ENCODE results near the gene DMXL1.

Gene DMXL1

DNA sequence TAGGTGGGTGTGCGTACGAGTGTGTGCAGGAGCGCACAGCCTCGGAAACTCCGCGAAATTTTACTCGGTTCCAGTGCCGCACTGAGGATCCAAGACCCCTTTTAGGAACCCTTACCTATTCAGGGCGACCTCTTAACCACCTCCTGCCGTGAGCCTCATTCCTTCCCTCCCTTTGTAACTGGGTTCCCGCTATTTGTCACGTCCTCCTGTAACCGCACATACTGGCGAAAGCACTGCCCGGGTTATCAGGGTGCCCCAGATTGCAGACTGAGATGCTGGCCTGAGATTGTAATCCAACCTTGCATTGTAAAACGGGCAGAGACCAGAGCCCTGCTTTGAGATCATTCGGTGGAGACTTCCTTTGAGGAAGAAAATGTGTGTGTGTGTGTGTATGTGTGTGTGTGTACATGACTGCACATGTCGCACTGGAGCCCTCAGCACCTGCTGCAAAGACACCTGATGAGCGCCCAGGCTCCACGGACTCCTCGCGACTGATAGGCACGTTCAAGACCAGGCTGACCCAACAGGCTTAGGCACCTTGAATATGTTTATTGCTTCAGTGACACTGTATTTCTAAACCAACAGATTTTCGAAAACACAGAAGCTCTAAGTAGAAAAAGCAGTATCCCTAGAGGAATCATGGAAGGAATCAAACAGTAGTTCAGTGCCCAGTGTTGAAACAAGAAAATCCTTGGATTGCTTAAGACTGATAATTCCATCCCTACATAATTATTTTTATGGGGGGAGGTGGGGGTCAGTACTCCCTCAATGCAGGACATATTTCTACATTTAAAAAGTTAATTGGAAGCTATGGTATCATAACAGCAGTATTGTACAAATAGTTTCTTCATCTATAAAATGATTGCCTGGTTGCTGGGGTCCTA lies 198.4 kb downstream of the DMXL1 start:
- DNase-seq (ENCODE audit: low read depth): peak; percentile 36

DNA sequence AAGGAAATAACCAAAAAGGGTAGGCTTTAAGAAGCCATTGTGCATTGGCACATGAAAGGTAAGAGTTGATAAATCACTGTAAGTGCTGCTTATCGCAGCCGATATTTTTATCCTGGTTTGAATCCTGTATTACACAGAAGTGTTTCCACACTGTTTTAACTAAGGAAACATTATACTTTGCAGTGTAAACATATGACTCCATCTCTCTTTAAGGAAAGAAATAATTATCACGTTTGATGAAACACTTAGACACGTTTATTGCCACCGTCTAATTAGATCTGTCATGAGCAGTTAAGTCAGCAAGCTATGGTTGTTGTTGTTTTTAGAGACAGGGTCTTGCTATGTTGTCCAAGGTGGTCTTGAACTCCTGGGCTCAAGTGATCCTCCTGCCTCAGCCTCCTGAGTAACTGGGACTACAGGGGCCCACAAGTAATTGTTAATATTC lies 199.3 kb downstream of the DMXL1 start:
- DNase-seq (ENCODE audit: low read depth): no peak

DNA sequence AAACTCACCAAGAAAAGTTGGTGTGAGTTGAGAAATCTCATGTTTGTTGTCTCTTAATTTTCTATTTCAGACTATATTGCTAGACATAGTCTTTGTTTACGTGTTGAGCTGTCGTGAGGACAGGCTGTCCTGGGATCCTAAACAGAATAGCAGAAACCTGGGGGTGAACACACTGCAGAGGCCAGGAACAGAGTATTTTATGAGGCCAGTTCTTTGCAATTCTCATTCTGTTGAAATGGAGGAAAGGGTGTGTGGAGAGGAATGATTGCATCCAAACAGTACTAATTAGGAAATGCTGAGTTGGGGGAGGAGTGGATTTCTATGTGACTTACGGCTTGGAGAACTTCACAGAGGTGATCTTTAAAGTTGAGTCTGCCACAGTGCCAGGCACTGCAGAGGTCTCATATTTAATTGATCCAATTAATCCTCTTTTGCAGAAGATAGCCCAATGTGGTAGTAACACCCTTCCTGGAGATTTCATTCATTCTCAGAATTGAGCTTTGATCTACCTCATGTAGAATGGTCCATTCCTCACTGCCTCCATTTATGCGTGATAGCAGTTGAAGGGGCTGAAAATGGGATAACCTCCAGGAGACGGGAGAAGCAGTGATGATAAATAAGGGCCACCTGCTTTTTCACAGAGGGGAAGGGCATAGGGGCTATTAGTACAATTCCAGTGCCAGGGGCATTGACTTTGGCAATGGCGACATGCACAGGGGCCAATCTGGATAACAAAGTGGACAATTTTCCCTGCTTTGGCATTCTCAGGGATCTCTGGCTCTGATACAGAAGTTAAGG lies 200.3 kb downstream of the DMXL1 start:
- DNase-seq (ENCODE audit: low read depth): no peak

DNA sequence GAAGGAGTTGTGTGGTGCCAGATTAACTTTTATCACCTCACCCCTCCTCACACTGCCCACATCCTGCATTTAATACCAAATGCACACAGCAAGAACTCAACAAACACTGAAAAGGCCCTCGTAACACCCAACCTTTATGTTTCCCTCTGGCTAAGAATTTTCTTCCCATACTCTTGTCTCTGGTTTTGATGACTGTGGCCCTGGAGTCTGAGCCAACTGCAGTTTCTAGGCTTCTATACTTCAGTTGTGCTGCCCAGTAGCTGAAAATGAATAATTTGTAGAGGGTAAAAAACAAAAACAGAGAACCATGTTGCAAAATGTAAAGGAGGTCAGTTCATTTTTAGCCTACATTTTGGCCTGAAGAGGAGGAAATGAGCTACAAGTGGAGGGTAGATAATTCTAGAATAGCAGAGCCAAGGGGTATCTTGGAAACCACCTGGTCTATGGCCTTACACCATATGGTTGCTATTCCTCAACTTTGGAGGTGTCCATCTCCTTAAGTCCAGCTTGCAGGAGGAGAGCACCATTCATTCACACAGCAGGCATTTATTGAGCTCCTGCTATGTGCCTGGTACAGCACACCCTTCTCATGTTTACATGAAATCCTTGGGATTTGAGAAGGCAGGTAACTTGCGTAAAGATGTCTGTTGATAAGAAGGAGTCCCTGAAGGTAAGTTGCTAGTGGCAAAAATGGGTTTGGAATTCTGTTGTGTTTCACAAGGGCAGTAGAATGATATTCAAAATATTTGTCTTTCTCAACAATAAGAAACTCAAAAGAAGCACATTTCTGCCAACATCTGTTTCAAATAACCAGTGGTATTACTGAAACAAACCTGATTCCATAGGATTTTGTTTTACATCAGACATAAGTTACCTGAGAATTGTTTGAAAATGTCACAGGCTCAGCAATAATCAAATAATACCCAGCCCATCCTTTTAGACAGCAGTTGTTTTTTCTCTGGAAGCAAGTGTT lies 201.2 kb downstream of the DMXL1 start:
- no peak for DNase-seq (ENCODE audit: low read depth)

DNA sequence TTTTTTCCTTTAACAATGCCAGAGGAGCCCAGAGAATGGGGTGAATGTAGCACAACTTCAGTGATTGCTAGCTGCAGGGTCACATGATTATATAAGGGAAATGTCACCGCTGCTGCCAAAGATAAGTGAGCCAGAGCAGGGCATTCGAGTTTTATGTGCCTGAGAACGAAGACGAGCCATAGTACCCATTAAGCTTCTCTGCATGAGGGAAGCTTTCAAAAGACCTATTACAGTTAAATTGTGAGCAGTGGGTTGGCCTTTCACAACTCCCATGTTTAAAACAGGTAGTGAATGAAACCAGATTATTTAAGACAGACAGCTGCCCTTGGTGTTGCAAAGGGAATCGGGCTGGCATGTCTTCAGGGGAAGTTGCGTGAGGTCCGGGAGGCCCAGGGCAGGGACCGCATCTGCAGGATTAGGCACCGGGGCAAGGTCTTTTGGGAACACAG lies 202.5 kb downstream of the DMXL1 start:
- no peak for DNase-seq (ENCODE audit: low read depth)

DNA sequence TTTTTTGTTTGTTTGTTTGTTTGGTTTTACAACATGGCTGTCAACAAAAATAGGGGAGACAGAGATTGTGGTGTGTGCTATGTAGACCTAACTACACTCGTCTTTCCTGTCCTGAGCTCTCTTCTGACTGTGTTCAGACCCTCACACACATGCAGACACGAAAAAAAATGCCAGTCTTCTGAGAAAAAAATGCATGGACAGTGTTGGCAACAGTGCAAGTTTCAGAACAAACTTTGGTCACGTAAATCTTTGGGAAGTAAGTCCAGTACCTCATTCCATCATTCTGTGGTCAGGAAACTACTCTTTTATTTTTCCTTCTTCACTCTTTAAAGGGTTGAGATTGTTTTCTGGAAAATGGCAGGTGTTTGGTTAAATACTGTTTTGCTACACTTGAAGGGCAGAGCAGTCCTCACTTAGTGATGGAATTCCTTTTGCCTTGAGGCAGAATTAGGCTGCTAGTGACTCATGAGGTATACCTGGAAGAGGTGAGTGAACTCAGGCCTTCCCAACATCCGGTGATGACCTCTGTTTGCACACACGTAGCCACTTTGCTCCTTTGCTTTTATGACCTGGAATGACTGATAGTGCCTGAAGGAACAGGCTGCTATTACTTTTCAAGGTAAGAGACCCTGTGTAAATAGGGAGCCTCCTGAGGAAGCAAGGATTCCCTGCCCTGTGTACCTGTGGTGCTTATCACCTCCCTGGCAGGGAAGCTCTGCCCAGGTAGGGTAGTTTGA lies 203.3 kb downstream of the DMXL1 start:
- peak; percentile 62 for DNase-seq (ENCODE audit: low read depth)

DNA sequence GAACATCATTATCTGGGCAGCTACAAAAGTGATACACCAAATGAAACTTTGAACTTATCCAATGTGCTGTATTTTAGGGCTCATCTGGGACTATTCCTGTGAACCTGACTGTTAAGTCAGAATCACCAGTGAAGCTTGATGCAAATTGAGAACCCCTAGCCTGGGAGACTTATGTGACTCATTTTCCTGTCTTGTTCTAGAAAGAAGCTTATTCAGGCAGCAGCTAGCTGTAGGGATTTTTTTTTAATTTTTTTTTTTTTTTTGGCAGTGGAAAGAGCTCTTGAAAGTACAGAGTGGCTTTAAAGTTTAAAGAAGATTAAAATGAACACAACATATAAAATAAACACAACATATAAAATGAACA lies 203.9 kb downstream of the DMXL1 start:
- DNase-seq (ENCODE audit: low read depth): peak; percentile 80

DNA sequence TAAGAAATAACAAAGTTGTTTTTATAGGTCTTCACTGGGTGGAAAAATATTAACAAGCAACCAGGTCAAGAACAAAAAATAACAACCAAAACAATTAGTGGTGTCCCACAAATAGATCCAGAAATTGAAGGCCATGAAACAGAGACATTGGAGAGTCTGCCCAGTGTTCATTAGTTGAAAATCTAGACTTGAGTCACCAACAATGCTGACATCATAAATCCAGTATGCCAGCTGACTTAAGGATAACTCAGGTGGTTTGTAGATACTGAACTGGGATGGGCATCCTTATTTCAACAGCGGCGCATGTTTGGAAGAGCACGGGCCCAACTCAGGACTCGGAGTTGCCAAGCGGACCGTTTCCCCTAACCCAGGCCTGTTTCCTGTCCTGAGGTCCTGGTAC lies 204.3 kb downstream of the DMXL1 start:
- DNase-seq (ENCODE audit: low read depth): peak; percentile 50

DNA sequence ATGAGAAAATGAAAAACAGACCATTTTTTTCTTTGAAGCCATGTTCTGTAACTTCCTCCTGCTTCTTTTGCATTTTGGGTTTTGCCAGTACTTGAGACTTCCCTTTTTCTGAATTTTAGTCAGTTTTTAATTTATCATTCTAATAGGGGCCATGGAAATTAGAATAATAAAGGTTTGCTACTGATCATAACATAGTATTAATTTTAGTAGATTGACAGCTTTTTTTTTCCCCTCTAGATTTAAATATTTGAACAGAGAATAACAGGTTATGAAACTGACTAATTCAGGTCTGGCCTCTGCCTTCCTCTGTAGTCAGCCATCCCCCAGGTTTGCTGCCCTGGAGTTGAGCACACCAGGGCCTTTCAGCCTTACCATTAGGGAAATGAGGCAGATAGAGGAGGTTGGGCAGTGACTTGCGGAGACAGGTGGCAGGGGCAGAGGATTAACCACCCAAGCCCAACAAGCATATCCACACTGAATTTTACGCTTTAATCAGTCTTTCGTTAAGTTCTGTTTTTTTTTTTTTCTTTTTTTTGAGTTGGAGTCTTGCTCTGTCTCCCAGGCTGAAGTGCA lies 204.8 kb downstream of the DMXL1 start:
- no peak for DNase-seq (ENCODE audit: low read depth)

DNA sequence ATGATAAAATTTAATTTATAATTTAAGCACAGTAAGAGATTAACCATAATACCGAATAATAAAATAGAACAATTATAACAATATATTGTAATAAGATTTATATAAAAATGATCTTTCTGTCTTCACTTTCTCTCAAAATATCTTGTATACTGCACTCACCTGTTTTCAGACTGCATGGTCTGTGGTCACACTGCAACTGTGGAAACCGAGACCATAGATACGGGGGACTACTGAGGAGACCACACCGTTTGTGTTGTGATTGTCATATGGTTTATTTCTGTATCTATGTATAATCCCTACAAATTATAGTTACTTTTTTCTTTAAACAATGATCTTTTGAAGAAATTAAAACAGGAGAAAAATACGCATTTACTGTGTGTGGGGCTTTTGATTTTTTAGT lies 206.1 kb downstream of the DMXL1 start:
- DNase-seq (ENCODE audit: low read depth): no peak

DNA sequence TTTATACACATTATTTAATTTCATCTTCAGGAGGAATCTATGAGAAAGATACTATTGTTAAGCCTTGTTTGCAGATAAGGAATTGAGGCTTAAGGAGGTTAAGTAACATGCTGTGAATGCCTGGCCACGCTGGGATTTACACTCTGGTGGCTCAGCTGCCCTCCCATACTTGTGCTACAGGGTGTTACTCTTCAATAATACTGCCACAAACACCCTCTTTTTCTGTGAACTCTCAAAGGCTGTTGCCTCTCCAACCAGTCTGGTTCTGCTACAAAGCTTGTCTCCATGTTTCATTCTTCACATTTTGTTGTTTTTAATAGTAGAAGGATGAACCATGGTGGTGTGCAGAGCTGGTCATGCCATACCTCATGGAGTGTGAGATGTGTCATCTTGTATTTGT lies 208.2 kb downstream of the DMXL1 start:
- no peak for DNase-seq (ENCODE audit: low read depth)

DNA sequence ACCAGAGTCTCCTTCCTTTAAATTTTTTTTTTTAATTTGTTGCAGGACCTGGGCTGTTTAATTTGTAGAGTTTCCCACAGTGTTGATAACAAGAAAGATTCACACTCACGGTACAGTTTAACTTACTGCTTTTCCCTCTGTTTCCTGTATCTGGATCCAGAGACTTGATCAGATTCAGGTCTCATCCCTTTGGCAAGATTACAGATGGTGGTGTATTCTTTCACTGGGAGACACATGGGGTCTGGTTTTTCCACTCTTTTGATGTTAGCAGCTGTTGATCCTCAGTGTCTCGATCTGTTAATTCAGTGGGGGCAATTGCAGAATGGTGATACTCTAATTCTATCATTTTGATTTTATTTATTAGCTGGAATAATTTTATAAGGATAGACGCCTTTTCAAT lies 209.5 kb downstream of the DMXL1 start:
- DNase-seq (ENCODE audit: low read depth): no peak

DNA sequence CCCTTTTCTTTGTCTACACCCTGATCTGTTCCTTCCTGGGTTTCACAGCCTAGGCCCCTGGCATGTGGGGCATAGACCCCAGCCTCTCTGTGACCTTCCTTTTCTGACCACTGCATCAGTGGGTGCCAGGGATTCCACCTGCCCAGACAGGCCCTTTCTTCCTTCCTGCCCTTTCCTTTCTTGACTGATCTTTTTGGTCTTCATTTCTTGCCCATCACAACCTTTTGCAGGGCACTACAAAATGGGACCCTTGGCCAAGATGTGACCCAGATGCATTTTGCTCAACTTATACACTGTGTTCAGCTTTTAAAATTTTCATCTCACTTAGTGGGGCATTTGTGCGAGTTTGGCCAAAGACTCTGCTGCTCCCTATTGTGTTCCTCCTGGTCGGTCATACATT lies 211.7 kb downstream of the DMXL1 start:
- no peak for DNase-seq (ENCODE audit: low read depth)

DNA sequence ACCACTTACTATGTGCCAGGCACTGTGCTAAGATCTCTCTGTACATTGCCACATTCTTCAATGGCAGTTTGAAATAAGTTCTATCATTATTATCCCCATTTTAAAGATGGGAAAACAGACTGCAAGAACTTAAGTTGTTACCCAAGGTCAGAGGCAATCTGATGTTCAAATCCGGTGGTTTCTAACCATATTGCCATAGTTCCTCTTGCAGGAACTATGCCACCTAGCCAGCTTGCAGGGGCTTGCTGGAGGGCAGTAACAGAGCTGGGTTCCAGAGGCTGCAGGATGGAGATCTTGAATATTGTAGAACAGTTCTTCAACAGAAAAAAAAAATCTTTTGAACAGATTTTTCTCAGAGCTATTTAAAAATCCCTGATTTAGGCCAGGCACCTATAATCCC lies 213.1 kb downstream of the DMXL1 start:
- DNase-seq (ENCODE audit: low read depth): no peak

DNA sequence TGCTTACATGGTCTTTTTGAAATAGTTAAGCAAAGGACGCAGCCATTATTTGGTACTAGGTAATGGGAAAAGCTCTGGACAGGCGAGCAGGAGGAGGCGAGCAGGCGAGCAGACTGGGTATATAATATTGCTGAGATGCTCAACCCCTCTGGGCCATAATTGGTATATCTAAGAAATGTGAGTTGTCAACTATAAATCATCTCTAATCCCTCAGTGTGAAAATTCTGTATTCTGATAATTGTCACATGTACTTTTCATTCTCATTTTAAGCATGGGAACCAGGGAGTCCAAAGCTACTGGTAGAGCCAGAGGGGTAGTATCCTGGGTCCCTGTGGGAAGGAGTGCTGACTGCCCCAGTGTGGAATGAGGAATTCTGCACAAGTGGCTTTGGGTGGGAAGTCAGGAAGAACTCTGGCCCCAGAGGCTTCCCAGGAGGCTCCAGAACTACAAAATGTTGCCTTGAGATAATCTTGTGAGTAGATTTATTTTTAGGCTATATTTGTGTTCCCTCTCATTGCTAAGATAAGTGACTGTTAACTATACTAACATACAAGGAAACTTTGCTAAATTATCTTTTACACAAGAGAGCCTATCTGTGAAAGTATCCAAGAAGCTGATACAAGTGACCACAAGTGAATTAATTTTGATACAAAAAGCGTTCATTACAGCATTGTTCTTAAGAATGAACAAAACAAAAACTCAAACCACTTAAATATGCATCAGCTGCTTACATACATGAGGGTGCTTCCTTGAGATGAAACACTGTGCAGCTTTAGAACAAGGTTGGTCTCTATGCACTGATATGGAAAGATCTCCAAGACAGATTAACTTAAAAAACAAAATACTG lies 214.4 kb downstream of the DMXL1 start:
- peak; percentile 74 for DNase-seq (ENCODE audit: low read depth)

DNA sequence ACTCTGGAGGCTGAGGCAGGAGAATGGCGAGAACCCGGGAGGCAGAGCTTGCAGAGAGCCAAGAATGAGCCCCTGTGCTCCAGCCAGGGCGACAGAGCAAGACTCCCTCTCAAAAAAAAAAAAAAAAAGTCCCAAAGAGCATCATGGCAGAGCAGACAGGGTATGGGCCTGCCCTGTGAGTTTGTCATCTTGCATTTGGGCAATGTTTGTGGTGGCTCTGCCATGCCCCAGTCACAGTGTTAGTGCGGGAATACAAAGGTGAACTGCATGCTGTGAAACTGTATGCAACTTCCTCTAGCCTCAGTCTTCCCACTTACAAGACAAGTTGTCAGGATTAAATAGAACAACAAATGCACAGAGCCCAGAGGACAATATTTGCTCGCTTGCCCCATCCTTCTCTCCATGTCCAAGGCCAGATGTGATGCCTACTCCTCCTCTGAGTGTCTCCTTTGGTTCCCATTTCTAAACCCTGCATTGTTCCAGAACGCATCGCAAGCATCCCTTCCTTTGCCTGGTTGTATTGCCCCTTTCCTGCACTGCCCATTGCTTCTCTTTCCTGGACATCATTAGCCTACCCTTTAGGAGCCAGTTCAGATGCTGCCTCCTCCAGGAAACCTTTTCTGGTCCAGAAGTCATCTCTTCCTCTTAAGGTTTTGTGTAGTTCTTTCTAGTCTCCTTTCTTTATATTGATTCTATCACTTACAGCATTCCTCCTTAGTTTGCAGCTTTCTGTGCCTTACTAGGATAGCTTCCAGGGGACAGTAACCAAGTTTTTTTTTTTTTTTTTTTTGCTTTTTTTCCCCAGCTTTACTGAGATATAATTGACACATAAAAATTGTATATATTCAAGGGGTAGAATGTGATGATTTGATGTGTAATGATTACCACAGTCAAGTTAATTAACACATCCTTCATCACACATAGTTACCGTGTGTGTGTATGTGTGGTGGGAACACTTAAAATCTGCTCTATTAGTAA lies 215.9 kb downstream of the DMXL1 start:
- DNase-seq (ENCODE audit: low read depth): no peak

DNA sequence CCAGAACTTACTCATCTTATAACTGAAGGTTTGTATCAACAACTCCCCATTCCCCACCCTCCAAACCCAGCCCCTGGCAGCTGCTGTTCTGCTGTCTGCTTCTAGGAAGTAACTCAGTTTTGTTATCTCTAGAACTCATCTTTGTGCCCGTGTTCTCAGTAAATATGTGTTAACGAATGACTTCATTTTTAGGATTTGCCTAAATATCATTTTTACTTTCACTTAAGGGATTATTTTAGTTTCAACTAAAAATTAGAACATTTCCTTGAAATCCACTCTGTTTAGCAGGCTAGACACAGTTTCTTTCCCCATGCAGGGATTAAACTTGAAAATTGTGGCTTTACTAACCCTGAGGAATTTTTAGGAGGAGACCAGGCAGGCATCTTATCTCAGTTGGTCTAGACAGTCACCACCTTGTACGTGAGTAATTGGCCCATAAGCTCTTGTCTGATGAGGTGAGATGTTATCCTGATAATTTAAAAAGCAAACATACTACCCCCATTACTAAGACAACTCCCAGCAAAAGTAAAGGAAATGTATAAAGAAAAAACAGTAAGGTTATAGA lies 216.7 kb downstream of the DMXL1 start:
- peak; percentile 41 for DNase-seq (ENCODE audit: low read depth)

DNA sequence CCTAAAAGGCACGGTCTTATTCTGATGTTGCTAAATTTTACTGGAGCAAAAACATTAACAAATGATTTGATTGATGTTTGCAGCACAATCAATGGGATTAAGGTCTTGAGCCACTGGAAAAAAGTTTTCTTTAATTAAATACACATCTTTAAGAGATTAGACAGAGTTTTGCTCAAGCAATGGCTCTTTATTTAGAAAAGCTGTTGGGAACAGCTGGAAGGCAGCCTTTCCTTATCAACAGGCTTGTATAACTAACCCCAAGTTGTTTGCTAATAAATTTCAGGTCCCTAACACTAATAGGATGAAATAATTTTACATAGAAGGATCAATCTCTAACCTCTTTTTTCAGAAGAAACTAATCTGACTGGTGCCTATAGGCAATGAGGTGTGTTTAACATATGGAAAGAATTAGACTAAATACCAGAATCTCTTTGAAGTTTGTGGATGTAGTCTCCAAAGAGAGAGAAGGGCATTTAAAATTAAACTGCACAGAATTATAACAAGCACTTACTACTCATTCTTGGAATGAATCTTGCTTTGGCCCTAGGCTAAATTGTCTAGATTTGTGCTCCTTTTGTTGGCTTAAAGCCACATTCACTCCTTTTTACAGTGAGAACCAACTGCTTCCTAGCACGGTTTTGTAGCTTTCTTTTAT lies 217.6 kb downstream of the DMXL1 start:
- peak; percentile 83 for DNase-seq (ENCODE audit: low read depth)

Data from EH (cell line).